DOHH2 (cell line): Measurements from ENCODE around the gene KCNK1.

Experiments
- H3F3A ChIP-seq: fragments of 200-600 bp; sonication (generic), shearing (Covaris generic); 2 replicates; pipeline ENCODE4 v1.6.0; 2016; ENCODE audit warnings: antibody characterized with exemption, mild to moderate bottlenecking; ENCODE audit not compliant: control insufficient read depth, insufficient read depth
- H3K27ac ChIP-seq: fragments of 200-600 bp; sonication (generic); 2 replicates; pipeline ENCODE4 v1.5.1; 2014; ENCODE audit warnings: low read depth, mild to moderate bottlenecking, low read length, moderate library complexity
- H3K27me3 ChIP-seq: fragments of 200-600 bp; sonication (generic); 2 replicates; pipeline ENCODE4 v1.6.1; 2014; ENCODE audit warnings: mild to moderate bottlenecking, low read length, mixed read lengths; ENCODE audit not compliant: control insufficient read depth
- H3K36me3 ChIP-seq: fragments of 200-600 bp; sonication (generic); 2 replicates; pipeline ENCODE4 v1.6.1; 2014; ENCODE audit warnings: mild to moderate bottlenecking, low read length, moderate library complexity, mixed read lengths; ENCODE audit not compliant: control insufficient read depth
- H3K4me1 ChIP-seq: fragments of 200-600 bp; sonication (generic); 2 replicates; pipeline ENCODE4 v1.6.1; 2014; ENCODE audit warnings: mild to moderate bottlenecking, low read length, mixed read lengths; ENCODE audit not compliant: control insufficient read depth
- H3K4me2 ChIP-seq: fragments of 200-600 bp; sonication (generic); 2 replicates; pipeline ENCODE4 v1.6.0; 2014; ENCODE audit warnings: mild to moderate bottlenecking, low read length, moderate library complexity
- H3K4me3 ChIP-seq: fragments of 200-600 bp; sonication (generic); 2 replicates; pipeline ENCODE4 v1.5.1; 2014; ENCODE audit warnings: mild to moderate bottlenecking, low read length, mixed read lengths
- H3K79me2 ChIP-seq: fragments of 200-600 bp; sonication (generic); 2 replicates; pipeline ENCODE4 v1.6.1; 2014; ENCODE audit warnings: mild to moderate bottlenecking, low read length, mixed read lengths; ENCODE audit not compliant: control insufficient read depth
- H3K9me2 ChIP-seq: fragments of 200-600 bp; sonication (generic); replicated peaks from 2 replicates; pipeline ENCODE4 v1.6.1; 2014; ENCODE audit warnings: mild to moderate bottlenecking, low read length, mixed read lengths; ENCODE audit not compliant: control insufficient read depth
- H3K9me3 ChIP-seq: fragments of 200-600 bp; sonication (generic); 2 replicates; pipeline ENCODE4 v1.6.1; 2014; ENCODE audit warnings: antibody characterized with exemption, low read length, mixed read lengths; ENCODE audit not compliant: control insufficient read depth, insufficient read depth
- H4K20me1 ChIP-seq: fragments of 200-600 bp; sonication (generic); 2 replicates; pipeline ENCODE4 v1.6.0; 2014; ENCODE audit warnings: low read depth, mild to moderate bottlenecking, antibody characterized with exemption, low read length, moderate library complexity; ENCODE audit not compliant: control insufficient read depth, insufficient read depth
- CTCF ChIP-seq: fragments of 200-600 bp; sonication (generic); IDR thresholded peaks from one replicate; pipeline ENCODE4 v1.5.1; 2014; ENCODE audit warnings: antibody characterized with exemption, mild to moderate bottlenecking, low read depth, low read length; ENCODE audit not compliant: poor library complexity, severe bottlenecking
- EZH2phosphoT487 ChIP-seq: fragments of 200-600 bp; sonication (generic); IDR thresholded peaks from 2 replicates; pipeline ENCODE4 v1.6.1; 2017; ENCODE audit warnings: borderline replicate concordance, mild to moderate bottlenecking, antibody characterized with exemption, low read length, moderate library complexity, mixed read lengths

Gene KCNK1

GRCh38 chr1:233635765-233636502 is 22.0 kb downstream of the KCNK1 start:
- Histone ChIP-seq H3K4me3 (no peak overlapping the region), H3K9me3 (no peaks in the 10 kb centered on the region), H3K9me2 (no peaks in the 10 kb centered on the region), H3K4me2 (no peak overlapping the region), H3K27ac (no peak overlapping the region), H3K27me3 (no peaks in the 10 kb centered on the region), H3F3A (no peaks in the 10 kb centered on the region), H3K36me3 (no peaks in the 10 kb centered on the region), H3K4me1 (no peaks in the 10 kb centered on the region), H3K79me2 (no peaks in the 10 kb centered on the region), H4K20me1 (no peaks in the 10 kb centered on the region)
- no peak for TF ChIP-seq EZH2phosphoT487
- TF ChIP-seq CTCF: no peak

GRCh38 chr1:233636503-233636877 is 22.6 kb downstream of the KCNK1 start:
- H3K27ac ChIP-seq: no peak overlapping the region
- no peaks in the 10 kb centered on the region for H3F3A ChIP-seq
- H3K9me2 ChIP-seq: no peaks in the 10 kb centered on the region
- H4K20me1 ChIP-seq: no peaks in the 10 kb centered on the region
- TF ChIP-seq EZH2phosphoT487 (no peak), CTCF (no peak)
- H3K4me2 ChIP-seq: no peak overlapping the region
- H3K36me3 ChIP-seq: no peaks in the 10 kb centered on the region
- H3K4me3 ChIP-seq: no peak overlapping the region
- H3K9me3 ChIP-seq: no peaks in the 10 kb centered on the region
- no peaks in the 10 kb centered on the region for H3K79me2 ChIP-seq
- H3K4me1 ChIP-seq: no peaks in the 10 kb centered on the region
- H3K27me3 ChIP-seq: no peaks in the 10 kb centered on the region

GRCh38 chr1:233638513-233638912 is 24.6 kb downstream of the KCNK1 start:
- Histone ChIP-seq H4K20me1 (no peaks in the 10 kb centered on the region), H3K27ac (no peak overlapping the region), H3K9me2 (no peaks in the 10 kb centered on the region), H3K27me3 (no peaks in the 10 kb centered on the region), H3K4me3 (no peak overlapping the region), H3K9me3 (no peaks in the 10 kb centered on the region), H3K4me2 (no peak overlapping the region), H3K4me1 (no peaks in the 10 kb centered on the region), H3K36me3 (no peaks in the 10 kb centered on the region), H3F3A (no peaks in the 10 kb centered on the region), H3K79me2 (no peaks in the 10 kb centered on the region)
- TF ChIP-seq CTCF (no peak), EZH2phosphoT487 (no peak)
